ENCODE results near the gene RPA3.

RPA3 gene

DNA sequence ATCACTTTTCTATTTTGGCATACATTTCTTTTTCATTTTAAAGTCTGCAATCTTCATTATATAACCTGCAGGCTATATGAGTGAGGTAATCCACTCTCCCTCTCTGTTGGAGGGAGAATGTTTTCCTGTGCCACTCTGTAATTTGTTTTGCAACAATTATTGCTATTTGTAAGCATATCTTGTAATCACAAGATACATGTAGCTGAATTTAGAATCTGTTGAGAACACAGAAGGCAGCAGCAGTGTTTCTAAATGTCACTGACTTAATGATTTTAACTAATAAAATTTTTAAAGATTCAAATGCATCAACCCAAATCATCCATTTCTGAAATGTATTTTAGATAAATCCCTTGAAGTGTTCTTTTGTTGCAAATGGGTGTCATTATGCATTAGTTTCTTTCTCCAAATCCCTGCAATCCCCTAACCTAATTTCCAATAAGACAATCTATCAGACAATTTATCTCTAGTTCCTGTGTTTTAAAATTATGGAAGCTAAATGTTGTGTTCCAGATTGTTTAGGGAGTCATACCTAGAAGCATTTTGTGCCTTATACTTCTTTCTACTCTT lies 97.7 kb downstream of the RPA3 start:
- TF ChIP-seq EZH2phosphoT487 (IDR thresholded peaks at IDR 0.05; ENCODE audit: borderline replicate concordance, low read length): no peak
- TF ChIP-seq, protein P1, sequence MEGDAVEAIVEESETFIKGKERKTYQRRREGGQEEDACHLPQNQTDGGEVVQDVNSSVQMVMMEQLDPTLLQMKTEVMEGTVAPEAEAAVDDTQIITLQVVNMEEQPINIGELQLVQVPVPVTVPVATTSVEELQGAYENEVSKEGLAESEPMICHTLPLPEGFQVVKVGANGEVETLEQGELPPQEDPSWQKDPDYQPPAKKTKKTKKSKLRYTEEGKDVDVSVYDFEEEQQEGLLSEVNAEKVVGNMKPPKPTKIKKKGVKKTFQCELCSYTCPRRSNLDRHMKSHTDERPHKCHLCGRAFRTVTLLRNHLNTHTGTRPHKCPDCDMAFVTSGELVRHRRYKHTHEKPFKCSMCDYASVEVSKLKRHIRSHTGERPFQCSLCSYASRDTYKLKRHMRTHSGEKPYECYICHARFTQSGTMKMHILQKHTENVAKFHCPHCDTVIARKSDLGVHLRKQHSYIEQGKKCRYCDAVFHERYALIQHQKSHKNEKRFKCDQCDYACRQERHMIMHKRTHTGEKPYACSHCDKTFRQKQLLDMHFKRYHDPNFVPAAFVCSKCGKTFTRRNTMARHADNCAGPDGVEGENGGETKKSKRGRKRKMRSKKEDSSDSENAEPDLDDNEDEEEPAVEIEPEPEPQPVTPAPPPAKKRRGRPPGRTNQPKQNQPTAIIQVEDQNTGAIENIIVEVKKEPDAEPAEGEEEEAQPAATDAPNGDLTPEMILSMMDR (IDR thresholded peaks at IDR 0.05; ENCODE audit: low read depth, low read length, poor library complexity, severe bottlenecking): no peak
- Histone ChIP-seq H3K4me3 (ENCODE audit: low read length) (no peak overlapping the region), H3K9me3 (ENCODE audit: control insufficient read depth, insufficient read depth, low read length) (peaks cover 2% of the 10 kb centered on the region; the same call in 1 of the 2 replicates), H3K27me3 (ENCODE audit: control insufficient read depth, low read length) (no peaks in the 10 kb centered on the region), H3F3A (ENCODE audit: control insufficient read depth, insufficient read depth) (no peaks in the 10 kb centered on the region), H3K4me1 (ENCODE audit: control insufficient read depth, low read length) (no peaks in the 10 kb centered on the region), H4K20me1 (ENCODE audit: control insufficient read depth, insufficient read depth, low read depth, low read length) (no peaks in the 10 kb centered on the region), H3K79me2 (ENCODE audit: control insufficient read depth, low read length) (no peaks in the 10 kb centered on the region), H3K36me3 (ENCODE audit: control insufficient read depth, low read length) (no peaks in the 10 kb centered on the region), H3K4me2 (ENCODE audit: low read length) (no peak overlapping the region), H3K9me2 (replicated peaks; ENCODE audit: control insufficient read depth, low read length) (no peaks in the 10 kb centered on the region), H3K27ac (ENCODE audit: low read depth, low read length) (no peak overlapping the region)

GRCh38 chr7:7620236-7620635 lies 98.2 kb downstream of the RPA3 start:
- H3K36me3 ChIP-seq (ENCODE audit: control insufficient read depth, low read length): no peaks in the 10 kb centered on the region
- no peaks in the 10 kb centered on the region for H4K20me1 ChIP-seq (ENCODE audit: control insufficient read depth, insufficient read depth, low read depth, low read length)
- H3K4me3 ChIP-seq (ENCODE audit: low read length): no peak overlapping the region
- no peaks in the 10 kb centered on the region for H3K79me2 ChIP-seq (ENCODE audit: control insufficient read depth, low read length)
- H3K4me2 ChIP-seq (ENCODE audit: low read length): no peak overlapping the region
- H3K9me2 ChIP-seq (replicated peaks; ENCODE audit: control insufficient read depth, low read length): no peaks in the 10 kb centered on the region
- TF ChIP-seq, protein P1 (IDR thresholded peaks at IDR 0.05; ENCODE audit: low read depth, low read length, poor library complexity, severe bottlenecking): no peak
- TF ChIP-seq EZH2phosphoT487 (IDR thresholded peaks at IDR 0.05; ENCODE audit: borderline replicate concordance, low read length): no peak
- H3K27ac ChIP-seq (ENCODE audit: low read depth, low read length): no peak overlapping the region
- no peaks in the 10 kb centered on the region for H3K27me3 ChIP-seq (ENCODE audit: control insufficient read depth, low read length)
- no peaks in the 10 kb centered on the region for H3K9me3 ChIP-seq (ENCODE audit: control insufficient read depth, insufficient read depth, low read length)
- no peaks in the 10 kb centered on the region for H3K4me1 ChIP-seq (ENCODE audit: control insufficient read depth, low read length)
- no peaks in the 10 kb centered on the region for H3F3A ChIP-seq (ENCODE audit: control insufficient read depth, insufficient read depth)

DNA sequence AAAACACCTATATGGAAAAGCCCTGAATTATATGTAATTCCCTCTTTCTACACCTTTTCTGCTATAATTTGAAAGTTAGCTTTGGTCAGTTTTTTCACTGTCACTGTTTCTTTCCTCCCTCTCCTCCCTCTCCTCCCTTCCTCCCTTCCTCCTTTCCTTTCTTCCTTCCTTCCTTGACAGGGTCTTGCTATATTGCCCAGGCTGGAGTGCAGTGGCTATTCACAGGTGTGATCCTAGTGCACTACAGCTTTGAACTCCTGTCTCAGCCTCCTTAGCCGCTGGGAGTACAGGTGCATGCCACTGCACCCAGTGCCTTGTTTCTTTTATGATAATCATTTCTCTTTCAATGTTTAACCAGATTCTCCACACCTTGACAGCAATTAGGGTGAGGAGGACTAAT lies 100.0 kb downstream of the RPA3 start:
- no peaks in the 10 kb centered on the region for H3K9me2 ChIP-seq (replicated peaks; ENCODE audit: control insufficient read depth, low read length)
- H3K4me3 ChIP-seq (ENCODE audit: low read length): no peak overlapping the region
- no peak overlapping the region for H3K27ac ChIP-seq (ENCODE audit: low read depth, low read length)
- H3K4me1 ChIP-seq (ENCODE audit: control insufficient read depth, low read length): no peaks in the 10 kb centered on the region
- H4K20me1 ChIP-seq (ENCODE audit: control insufficient read depth, insufficient read depth, low read depth, low read length): no peaks in the 10 kb centered on the region
- 0 out of 2 replicates have a peak, but pooled peaks cover 2% of the 10 kb centered on the region for H3F3A ChIP-seq (ENCODE audit: control insufficient read depth, insufficient read depth)
- no peaks in the 10 kb centered on the region for H3K9me3 ChIP-seq (ENCODE audit: control insufficient read depth, insufficient read depth, low read length)
- no peaks in the 10 kb centered on the region for H3K36me3 ChIP-seq (ENCODE audit: control insufficient read depth, low read length)
- no peak overlapping the region for H3K4me2 ChIP-seq (ENCODE audit: low read length)
- H3K79me2 ChIP-seq (ENCODE audit: control insufficient read depth, low read length): no peaks in the 10 kb centered on the region
- no peak for TF ChIP-seq EZH2phosphoT487 (IDR thresholded peaks at IDR 0.05; ENCODE audit: borderline replicate concordance, low read length)
- TF ChIP-seq, protein P1 (IDR thresholded peaks at IDR 0.05; ENCODE audit: low read depth, low read length, poor library complexity, severe bottlenecking): no peak
- no peaks in the 10 kb centered on the region for H3K27me3 ChIP-seq (ENCODE audit: control insufficient read depth, low read length)

All from DOHH2 (cell line).